H9 (cell line): Measurements from ENCODE around the gene SLCO2A1. TPM values are rescaled to one million over a fixed set of nuclear protein-coding genes. Genes with fewer than 3 reads are reported as not detected.

Experiments used
- DNase-seq: peaks from one replicate; pipeline ENCODE4 v3.0.0-alpha.2; 2017
- H2AFZ ChIP-seq: one replicate; pipeline ENCODE4 v1.6.1; 2013; ENCODE audit warnings: mild to moderate bottlenecking, low read length, control low read depth, moderate library complexity
- H2AK5ac ChIP-seq: 2 replicates; pipeline ENCODE4 v1.6.1; 2013; ENCODE audit warnings: low read length, control low read depth, mixed read lengths; ENCODE audit not compliant: insufficient read length
- H2BK120ac ChIP-seq: one replicate; pipeline ENCODE4 v1.6.1; 2013; ENCODE audit warnings: low read depth, mild to moderate bottlenecking, low read length, control low read depth, inconsistent platforms; ENCODE audit not compliant: poor library complexity, severe bottlenecking
- H2BK12ac ChIP-seq: 2 replicates; pipeline ENCODE4 v1.6.1; 2013; ENCODE audit warnings: low read length, control low read depth, mixed read lengths, low read depth; ENCODE audit not compliant: insufficient read length
- H2BK15ac ChIP-seq: 2 replicates; pipeline ENCODE4 v1.6.1; 2013; ENCODE audit warnings: low read depth, low read length, control low read depth
- H2BK20ac ChIP-seq: one replicate; pipeline ENCODE4 v1.6.1; 2013; ENCODE audit warnings: low read depth, mild to moderate bottlenecking, low read length, control low read depth, inconsistent platforms; ENCODE audit not compliant: poor library complexity, severe bottlenecking
- H2BK5ac ChIP-seq: 2 replicates; pipeline ENCODE4 v1.6.1; 2013; ENCODE audit warnings: low read length, control low read depth, mixed read lengths; ENCODE audit not compliant: insufficient read length
- H3K14ac ChIP-seq: 2 replicates; pipeline ENCODE4 v1.6.1; 2013; ENCODE audit warnings: low read length, control low read depth; ENCODE audit not compliant: insufficient read depth
- H3K18ac ChIP-seq: 2 replicates; pipeline ENCODE4 v1.6.1; 2013; ENCODE audit warnings: low read depth, mild to moderate bottlenecking, mixed read lengths, low read length, control low read depth; ENCODE audit not compliant: insufficient read length
- H3K23ac ChIP-seq: 2 replicates; pipeline ENCODE4 v1.6.1; 2013; ENCODE audit warnings: low read length, control low read depth, mixed read lengths, low read depth; ENCODE audit not compliant: insufficient read length
- H3K23me2 ChIP-seq: 2 replicates; pipeline ENCODE4 v1.6.1; 2013; ENCODE audit warnings: low read depth, mild to moderate bottlenecking, mixed read lengths, low read length, control low read depth; ENCODE audit not compliant: insufficient read length, poor library complexity, severe bottlenecking
- H3K27ac ChIP-seq: 2 replicates; pipeline ENCODE4 v1.5.1; 2013; ENCODE audit warnings: low read length, control low read depth, mixed read lengths, low read depth; ENCODE audit not compliant: insufficient read length
- H3K27me3 ChIP-seq: 2 replicates; pipeline ENCODE4 v1.6.1; 2013; ENCODE audit warnings: low read length, control low read depth, inconsistent platforms; ENCODE audit not compliant: insufficient read depth
- H3K4ac ChIP-seq: 2 replicates; pipeline ENCODE4 v1.6.1; 2013; ENCODE audit warnings: low read depth, mild to moderate bottlenecking, control low read depth, inconsistent platforms, low read length, moderate library complexity
- H3K4me1 ChIP-seq: 2 replicates; pipeline ENCODE4 v1.6.1; 2013; ENCODE audit warnings: low read length, control low read depth, inconsistent platforms; ENCODE audit not compliant: insufficient read depth
- H3K4me2 ChIP-seq: 2 replicates; pipeline ENCODE4 v1.6.1; 2013; ENCODE audit warnings: low read length, control low read depth, mixed read lengths; ENCODE audit not compliant: insufficient read length, insufficient read depth
- H3K56ac ChIP-seq: 2 replicates; pipeline ENCODE4 v1.6.1; 2013; ENCODE audit warnings: low read depth, mild to moderate bottlenecking, mixed read lengths, low read length, control low read depth; ENCODE audit not compliant: insufficient read length
- H3K79me1 ChIP-seq: 2 replicates; pipeline ENCODE4 v1.6.1; 2013; ENCODE audit warnings: low read depth, mild to moderate bottlenecking, moderate library complexity, low read length, control low read depth, inconsistent platforms; ENCODE audit not compliant: insufficient read depth, poor library complexity, severe bottlenecking
- H3K79me2 ChIP-seq: 2 replicates; pipeline ENCODE4 v1.6.1; 2013; ENCODE audit warnings: low read length, control low read depth, inconsistent platforms; ENCODE audit not compliant: insufficient read depth
- H3K9ac ChIP-seq: 2 replicates; pipeline ENCODE4 v1.6.1; 2013; ENCODE audit warnings: low read length, control low read depth, mixed read lengths; ENCODE audit not compliant: insufficient read length; ENCODE audit errors: extremely low read depth
- H3K9me3 ChIP-seq: one replicate; pipeline ENCODE4 v1.6.1; 2013; ENCODE audit warnings: low read depth, low read length, inconsistent platforms; ENCODE audit not compliant: control insufficient read depth
- H3T11ph ChIP-seq: one replicate; pipeline ENCODE4 v1.6.1; 2013; ENCODE audit warnings: mild to moderate bottlenecking, low read length, control low read depth, inconsistent platforms
- H4K20me1 ChIP-seq: one replicate; pipeline ENCODE4 v1.6.1; 2013; ENCODE audit not compliant: control insufficient read depth, insufficient read length, insufficient read depth
- H4K5ac ChIP-seq: 2 replicates; pipeline ENCODE4 v1.6.1; 2013; ENCODE audit warnings: low read depth, mild to moderate bottlenecking, mixed read lengths, low read length, control low read depth; ENCODE audit not compliant: insufficient read length
- H4K8ac ChIP-seq: replicated peaks from 2 replicates; pipeline ENCODE4 v1.6.1; 2013; ENCODE audit warnings: low read length, control low read depth, mixed read lengths, low read depth; ENCODE audit not compliant: insufficient read length
- H4K91ac ChIP-seq: 2 replicates; pipeline ENCODE4 v1.6.1; 2013; ENCODE audit warnings: low read depth, mild to moderate bottlenecking, moderate library complexity, mixed read lengths, low read length, control low read depth; ENCODE audit not compliant: insufficient read length
- H3K27ac Mint-ChIP-seq, 3 experiments: 2 replicates in 2 of 3; 3 replicates in 1 of 3; pipeline ENCODE4 v1.8.0; 2020 to 2021; ENCODE audit warnings: mixed read lengths in 3 of 3, mild to moderate bottlenecking in 1 of 3, moderate library complexity in 1 of 3
- H3K27me3 Mint-ChIP-seq: 2 replicates; pipeline ENCODE4 v1.8.0; 2021; ENCODE audit warnings: low read depth, mild to moderate bottlenecking, moderate library complexity, mixed read lengths
- H3K36me3 Mint-ChIP-seq, 3 experiments: 2 replicates in 2 of 3; 3 replicates in 1 of 3; pipeline ENCODE4 v1.8.0; 2020 to 2021; ENCODE audit warnings: low read depth in 3 of 3, mixed read lengths in 3 of 3; ENCODE audit not compliant: insufficient read depth in 1 of 3
- H3K4me1 Mint-ChIP-seq, 2 experiments: 2 replicates each; pipeline ENCODE4 v1.8.0; 2020; ENCODE audit warnings: mixed read lengths in 2 of 2
- H3K4me3 Mint-ChIP-seq, 2 experiments: 2 replicates in 1 of 2; 3 replicates in 1 of 2; pipeline ENCODE4 v1.8.0; 2020 to 2021; ENCODE audit warnings: mild to moderate bottlenecking in 2 of 2, mixed read lengths in 2 of 2, moderate library complexity in 1 of 2
- H3K9me3 Mint-ChIP-seq, 2 experiments: 2 replicates in 1 of 2; 3 replicates in 1 of 2; pipeline ENCODE4 v1.8.0; 2020; ENCODE audit warnings: mild to moderate bottlenecking in 2 of 2, mixed read lengths in 2 of 2, moderate library complexity in 1 of 2
- WGBS: extraction: QIAGEN DNeasy Blood & Tissue Kit; methylation state at CpG from one replicate; pipeline ENCODE4 v1.1.7; 2013; ENCODE audit warnings: missing lambda C conversion rate, low lambda C conversion rate, mixed read lengths; ENCODE audit not compliant: insufficient read length; ENCODE audit errors: extremely low coverage; 5-methylcytosine and 5-hydroxymethylcytosine counted together
- total RNA-seq: library from RNA; stranded (reverse); gene quantifications from 2 replicates; pipeline ENCODE4 v1.2.1, GENCODE V29; 2021
- TF ChIP-seq, protein P1 (sequence below): fragments of 200-600 bp; sonication (generic); conservative IDR thresholded peaks from 3 replicates; pipeline ENCODE4 v1.8.0; 2021; ENCODE audit warnings: antibody characterized with exemption, mild to moderate bottlenecking

SLCO2A1 gene
- total RNA-seq, 1 experiment from 2014 or later, result 0.98 TPM

DNA sequence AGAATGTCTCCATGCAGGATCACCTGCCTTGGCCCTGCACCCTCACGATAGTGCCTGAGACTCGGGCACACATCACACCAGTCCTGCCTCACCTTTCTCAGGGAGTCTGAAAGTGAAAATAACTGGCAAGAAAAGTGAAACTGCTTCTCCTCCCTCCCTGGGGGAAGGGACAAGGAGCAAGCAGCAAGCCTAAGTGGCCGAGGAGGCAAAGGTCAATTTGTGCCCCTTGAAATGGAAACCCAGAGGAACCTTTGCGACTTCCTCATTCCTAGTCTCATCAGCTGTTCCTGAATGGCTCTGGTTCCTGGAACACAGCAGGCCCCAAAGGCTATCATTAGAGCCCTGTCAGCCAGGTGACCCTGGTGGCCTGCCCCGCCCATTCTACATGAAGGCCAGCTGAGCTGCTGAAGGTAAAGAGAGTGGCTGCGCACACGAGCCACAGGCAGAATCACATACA, 28.0 kb upstream of the SLCO2A1 start:
- Histone ChIP-seq H2BK120ac (no peak overlapping the region), H3K9ac (no peak overlapping the region), H3K23me2 (no peaks in the 10 kb centered on the region), H3K79me2 (no peaks in the 10 kb centered on the region), H3K79me1 (no peaks in the 10 kb centered on the region), H3K18ac (no peak overlapping the region), H4K8ac (no peak overlapping the region), H3K14ac (no peak overlapping the region), H3T11ph (no peak overlapping the region), H3K4ac (no peak overlapping the region), H2BK20ac (no peak overlapping the region), H3K4me2 (no peak overlapping the region), H2BK5ac (no peak overlapping the region), H2BK12ac (no peak overlapping the region), H4K20me1 (no peaks in the 10 kb centered on the region), H3K4me1 (peaks cover 3% of the 10 kb centered on the region; the same call in 1 of the 2 replicates), H3K27me3 (no peaks in the 10 kb centered on the region), H2AK5ac (no peak overlapping the region), H4K5ac (no peak overlapping the region), H4K91ac (no peak overlapping the region), H3K27ac (no peak overlapping the region), H2BK15ac (no peak overlapping the region), H2AFZ (no peak overlapping the region), H3K56ac (no peak overlapping the region), H3K9me3 (no peaks in the 10 kb centered on the region), H3K23ac (no peak overlapping the region)
- H3K36me3 Mint-ChIP-seq, result no peaks in the 10 kb centered on the region
- peaks cover 5 to 14% of the 10 kb centered on the region in 2 experiments; a peak in 3 of 4 replicates for H3K4me1 Mint-ChIP-seq
- no peak overlapping the region for H3K27ac Mint-ChIP-seq
- TF ChIP-seq, protein P1, sequence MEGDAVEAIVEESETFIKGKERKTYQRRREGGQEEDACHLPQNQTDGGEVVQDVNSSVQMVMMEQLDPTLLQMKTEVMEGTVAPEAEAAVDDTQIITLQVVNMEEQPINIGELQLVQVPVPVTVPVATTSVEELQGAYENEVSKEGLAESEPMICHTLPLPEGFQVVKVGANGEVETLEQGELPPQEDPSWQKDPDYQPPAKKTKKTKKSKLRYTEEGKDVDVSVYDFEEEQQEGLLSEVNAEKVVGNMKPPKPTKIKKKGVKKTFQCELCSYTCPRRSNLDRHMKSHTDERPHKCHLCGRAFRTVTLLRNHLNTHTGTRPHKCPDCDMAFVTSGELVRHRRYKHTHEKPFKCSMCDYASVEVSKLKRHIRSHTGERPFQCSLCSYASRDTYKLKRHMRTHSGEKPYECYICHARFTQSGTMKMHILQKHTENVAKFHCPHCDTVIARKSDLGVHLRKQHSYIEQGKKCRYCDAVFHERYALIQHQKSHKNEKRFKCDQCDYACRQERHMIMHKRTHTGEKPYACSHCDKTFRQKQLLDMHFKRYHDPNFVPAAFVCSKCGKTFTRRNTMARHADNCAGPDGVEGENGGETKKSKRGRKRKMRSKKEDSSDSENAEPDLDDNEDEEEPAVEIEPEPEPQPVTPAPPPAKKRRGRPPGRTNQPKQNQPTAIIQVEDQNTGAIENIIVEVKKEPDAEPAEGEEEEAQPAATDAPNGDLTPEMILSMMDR, result no peak
- H3K27me3 Mint-ChIP-seq, result peaks cover 7% of the 10 kb centered on the region
- DNase-seq, result no peak
- no CpG with 5 or more reads among the region's 7 CpGs for WGBS
- H3K4me3 Mint-ChIP-seq, result no peak overlapping the region
- no peaks in the 10 kb centered on the region for H3K9me3 Mint-ChIP-seq
